ENCODE results near the gene ISG20.

DNA sequence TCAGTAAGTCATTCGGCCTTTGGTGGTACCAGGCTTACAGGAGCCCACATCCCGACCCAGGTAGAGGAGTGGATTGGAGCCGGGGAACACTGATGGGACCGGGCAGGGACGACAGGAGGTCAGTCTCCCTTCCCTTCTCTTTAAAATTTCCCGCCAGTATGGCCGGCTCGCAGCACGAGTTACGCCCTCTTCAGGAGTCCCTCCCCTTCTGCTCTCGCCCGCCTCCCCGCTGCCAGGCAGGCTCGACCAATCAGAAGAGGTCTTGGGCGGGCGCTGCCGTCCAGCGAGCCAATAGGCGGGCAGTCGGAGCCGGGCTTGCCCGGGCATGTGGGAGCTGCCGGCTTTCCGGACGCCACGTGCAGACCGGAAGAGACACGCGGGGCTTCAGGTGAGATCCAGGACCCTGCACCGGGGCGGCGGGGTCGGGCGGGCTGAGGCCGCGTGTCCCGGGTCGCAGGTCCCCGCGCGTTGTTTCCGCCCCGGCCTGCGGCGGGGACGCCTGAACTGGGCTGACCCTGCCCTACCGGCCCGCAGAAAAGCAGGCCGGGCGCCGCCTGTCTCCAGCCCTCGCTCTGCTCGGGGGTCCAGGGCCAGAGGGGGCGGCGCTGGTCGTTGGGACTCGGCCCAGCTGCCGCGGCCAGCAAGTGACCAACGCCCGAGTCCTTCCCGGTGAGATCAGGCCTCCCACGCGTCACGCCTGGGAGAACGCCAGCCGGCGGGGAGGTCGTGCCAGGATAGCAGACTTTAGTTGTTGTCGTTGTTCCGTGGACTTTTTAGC, 17.6 kb upstream of the ISG20 start, which contains the start of gene AEN:
- TF ChIP-seq CTCF (IDR thresholded peaks at IDR 0.05; ENCODE audit: low read depth, low read length) (no peak), EZH2phosphoT487 (IDR thresholded peaks at IDR 0.05; ENCODE audit: low read depth) (no peak)
